Aorta (tissue), 5 donors: ENCODE results near the gene HKDC1. TPM values are rescaled to one million over a fixed set of nuclear protein-coding genes. Genes with fewer than 3 reads are reported as not detected.

ENCODE experiments used
- ATAC-seq: fragments of 200-7000 bp; cut with Tn5 transposase; one replicate; pipeline ENCODE4 v1.9.1; 2022; ENCODE audit warnings: moderate library complexity; ENCODE audit not compliant: low FRiP score
- DNase-seq, 2 donors: peaks; one replicate each; pipeline ENCODE4 v3.0.0-alpha.2; 2020
- H3K27ac ChIP-seq, 2 donors: one replicate each; pipeline ENCODE4 v1.5.1; 2013; ENCODE audit warnings: low read length in 2 of 2, mild to moderate bottlenecking in 2 of 2, moderate library complexity in 2 of 2, control low read depth in 1 of 2, inconsistent platforms in 1 of 2, low read depth in 1 of 2
- H3K27me3 ChIP-seq, 2 donors: one replicate each; pipeline ENCODE4 v1.6.1; 2013; ENCODE audit warnings: control low read depth in 1 of 2, low read length in 1 of 2, mild to moderate bottlenecking in 1 of 2, moderate library complexity in 1 of 2; ENCODE audit not compliant: insufficient read depth in 2 of 2, control insufficient read depth in 1 of 2
- H3K36me3 ChIP-seq, 2 donors: one replicate each; pipeline ENCODE4 v1.6.1; 2013; ENCODE audit warnings: control low read depth in 1 of 2, low read length in 1 of 2, mild to moderate bottlenecking in 1 of 2; ENCODE audit not compliant: insufficient read depth in 2 of 2, control insufficient read depth in 1 of 2
- H3K4me1 ChIP-seq, 2 donors: one replicate each; pipeline ENCODE4 v1.6.1; 2013; ENCODE audit warnings: low read length in 2 of 2, control low read depth in 1 of 2, mild to moderate bottlenecking in 1 of 2, moderate library complexity in 1 of 2; ENCODE audit not compliant: insufficient read depth in 2 of 2, control insufficient read depth in 1 of 2
- H3K4me3 ChIP-seq, 2 donors: one replicate each; pipeline ENCODE4 v1.5.1; 2013; ENCODE audit warnings: low read length in 2 of 2, control low read depth in 1 of 2, mild to moderate bottlenecking in 1 of 2
- H3K9me3 ChIP-seq: one replicate; pipeline ENCODE4 v1.6.1; 2013; ENCODE audit warnings: mild to moderate bottlenecking, low read length; ENCODE audit not compliant: control insufficient read depth
- WGBS, 2 donors: extraction: QIAGEN DNeasy Blood & Tissue Kit; methylation state at CpG; one replicate each; pipeline ENCODE4 v1.1.7; 2013; 5-methylcytosine and 5-hydroxymethylcytosine counted together
- intact Hi-C, 2 donors: fragments of 100-400 bp; cut with DNase I; formaldehyde crosslinking; loops; one replicate each; pipeline versions ENCODE4 v1.14.2 to v1.15.0; 2022
- polyA plus RNA-seq, 2 donors: library from polyadenylated mRNA; stranded (reverse); fragments of 200-250 nt; gene quantifications; one replicate each; pipeline ENCODE4 v1.2.3, GENCODE V29; 2013
- total RNA-seq, 2 donors: library from RNA; stranded (reverse); fragmentation: NEBNext Ultra II Directional; extraction: Animal tissue kit (Norgen Biotek cat#: 25700); gene quantifications; one replicate each; pipeline ENCODE4 v1.2.1, GENCODE V29; 2021
- donor health status: healthy with polysubstance abuse.
- donor health status: Bipolar disorder and iron deficiency.
- donor health status: DM: no; HTN: no; CAD: no.
- donor health status: DM: no; HTN: no; CAD: no.
- donor health status: DM: yes; HTN: yes; CAD: no.

HKDC1 gene
- total and polyA plus RNA-seq, 4 donors = 3.1 TPM; not detected in 3

DNA sequence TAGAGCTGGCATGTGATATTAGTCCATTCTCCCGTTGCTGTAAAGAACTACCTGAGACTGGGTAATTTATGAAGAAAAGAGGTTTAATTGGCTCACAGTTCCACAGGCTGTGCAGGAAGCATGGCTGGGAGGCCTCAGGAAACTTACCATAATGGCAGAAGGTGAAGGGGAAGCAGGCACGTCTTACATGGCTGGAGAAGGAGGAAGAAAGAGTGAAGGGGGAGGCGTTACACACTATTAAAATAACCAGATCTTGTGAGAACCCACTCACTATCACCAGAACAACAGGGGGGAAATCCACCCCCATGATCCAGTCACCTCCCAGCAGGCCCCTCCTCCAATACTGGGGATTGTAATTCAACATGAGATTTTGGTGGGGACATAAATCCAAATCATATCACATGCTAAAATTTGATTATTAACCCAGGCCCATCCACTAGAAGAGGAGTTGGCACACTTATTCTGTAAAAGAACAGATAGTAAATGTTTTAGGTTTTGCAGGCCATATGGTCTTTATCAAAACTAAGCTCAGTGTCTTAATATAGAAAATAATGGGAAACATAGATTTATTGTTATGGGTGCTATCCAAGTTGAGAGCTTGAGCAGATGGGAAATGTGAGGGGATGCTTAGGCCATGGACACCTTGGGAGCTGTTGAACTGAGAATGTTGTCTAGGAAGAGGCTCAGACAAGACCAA lies 39.6 kb downstream of the HKDC1 start:
- 88 to 93% methylated on average over 3 of the region's 3 CpGs for WGBS, 2 donors
- Histone ChIP-seq H3K4me1 (no peaks in the 10 kb centered on the region), H3K9me3 (no peaks in the 10 kb centered on the region), H3K36me3 (no peaks in the 10 kb centered on the region), H3K27ac (no peak overlapping the region), H3K27me3 (no peaks in the 10 kb centered on the region), H3K4me3 (no peak overlapping the region)
- no peak for ATAC-seq
- DNase-seq = no peak
- intact Hi-C loops = no loop called here

DNA sequence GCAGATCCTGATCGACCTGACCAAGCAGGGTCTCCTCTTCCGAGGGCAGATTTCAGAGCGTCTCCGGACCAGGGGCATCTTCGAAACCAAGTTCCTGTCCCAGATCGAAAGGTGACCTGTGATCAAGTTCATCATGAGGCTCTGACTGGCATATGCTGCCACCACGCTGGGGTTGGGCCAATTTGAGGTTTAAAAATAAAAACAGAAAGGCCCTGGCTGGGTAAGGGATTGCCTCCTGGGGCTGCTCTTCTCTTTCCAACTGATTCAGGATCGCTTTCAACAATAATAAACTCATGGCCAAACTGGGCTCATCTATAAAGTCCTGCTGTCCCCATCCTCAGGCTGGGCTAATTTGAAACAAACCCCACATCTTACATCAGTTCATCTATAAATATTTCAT lies 41.1 kb downstream of the HKDC1 start:
- Histone ChIP-seq H3K4me3 (no peak overlapping the region), H3K36me3 (no peaks in the 10 kb centered on the region), H3K27me3 (no peaks in the 10 kb centered on the region), H3K4me1 (no peaks in the 10 kb centered on the region), H3K9me3 (no peaks in the 10 kb centered on the region), H3K27ac (no peak overlapping the region)
- 86 to 87% methylated on average over 8 of the region's 8 CpGs for WGBS, 2 donors
- no peak for ATAC-seq
- no peak for DNase-seq
- intact Hi-C loops = no loop called here

DNA sequence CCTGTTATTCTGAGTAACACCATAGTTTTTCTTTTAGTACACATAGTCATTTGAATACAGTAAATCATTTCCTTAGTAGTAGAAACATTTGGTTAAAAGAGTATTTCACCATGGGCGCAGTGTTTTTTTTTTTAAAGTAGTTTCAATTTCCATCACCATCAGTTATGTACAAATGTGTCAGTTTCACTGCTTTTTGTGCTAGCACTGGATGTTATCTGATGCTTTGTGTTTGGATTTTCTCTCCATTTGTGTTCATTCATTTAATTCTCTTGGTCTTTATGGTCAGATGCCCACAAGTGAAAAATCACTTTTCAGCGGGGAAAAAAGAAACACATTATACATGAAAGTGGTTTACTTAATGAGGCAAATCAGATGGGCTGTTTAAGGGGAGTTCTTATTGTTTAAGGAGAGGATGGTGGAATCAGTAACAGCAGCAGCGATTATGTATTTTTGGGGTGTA lies 42.2 kb downstream of the HKDC1 start:
- H3K27me3 ChIP-seq = no peaks in the 10 kb centered on the region
- intact Hi-C loops = no loop called here
- 82 to 86% methylated on average over 3 of the region's 3 CpGs for WGBS, 2 donors

DNA sequence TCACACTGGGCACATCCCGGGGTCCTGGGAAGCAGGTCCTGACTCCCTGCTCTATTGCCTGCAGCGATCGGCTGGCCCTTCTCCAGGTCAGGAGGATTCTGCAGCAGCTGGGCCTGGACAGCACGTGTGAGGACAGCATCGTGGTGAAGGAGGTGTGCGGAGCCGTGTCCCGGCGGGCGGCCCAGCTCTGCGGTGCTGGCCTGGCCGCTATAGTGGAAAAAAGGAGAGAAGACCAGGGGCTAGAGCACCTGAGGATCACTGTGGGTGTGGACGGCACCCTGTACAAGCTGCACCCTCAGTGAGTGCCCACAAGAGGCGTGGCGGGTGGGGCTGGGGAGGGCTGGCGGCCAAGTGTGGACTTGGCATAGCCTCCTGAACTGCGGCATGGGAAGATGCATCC lies 45.4 kb downstream of the HKDC1 start:
- DNase-seq = no peak
- WGBS, 2 donors = 91 to 95% methylated on average over 17 of the region's 17 CpGs
- no peak for ATAC-seq
- H3K27ac ChIP-seq = no peak overlapping the region
- H3K4me3 ChIP-seq = no peak overlapping the region
- intact Hi-C loops = loop anchor here in 1 of 2 donors (5.0 kb wide), 1 partner anchor 37 kb away; no protein-coding TSS in a partner anchor
- no peaks in the 10 kb centered on the region for H3K27me3 ChIP-seq
- H3K4me1 ChIP-seq = no peaks in the 10 kb centered on the region
- H3K9me3 ChIP-seq = no peaks in the 10 kb centered on the region
- no peaks in the 10 kb centered on the region for H3K36me3 ChIP-seq

More for the DNA sequence above, 42.2 kb downstream of the HKDC1 start:
- Histone ChIP-seq H3K9me3 (no peaks in the 10 kb centered on the region), H3K36me3 (no peaks in the 10 kb centered on the region), H3K27ac (no peak overlapping the region), H3K4me3 (no peak overlapping the region), H3K4me1 (no peaks in the 10 kb centered on the region)
- ATAC-seq = no peak
- DNase-seq = no peak

DNA sequence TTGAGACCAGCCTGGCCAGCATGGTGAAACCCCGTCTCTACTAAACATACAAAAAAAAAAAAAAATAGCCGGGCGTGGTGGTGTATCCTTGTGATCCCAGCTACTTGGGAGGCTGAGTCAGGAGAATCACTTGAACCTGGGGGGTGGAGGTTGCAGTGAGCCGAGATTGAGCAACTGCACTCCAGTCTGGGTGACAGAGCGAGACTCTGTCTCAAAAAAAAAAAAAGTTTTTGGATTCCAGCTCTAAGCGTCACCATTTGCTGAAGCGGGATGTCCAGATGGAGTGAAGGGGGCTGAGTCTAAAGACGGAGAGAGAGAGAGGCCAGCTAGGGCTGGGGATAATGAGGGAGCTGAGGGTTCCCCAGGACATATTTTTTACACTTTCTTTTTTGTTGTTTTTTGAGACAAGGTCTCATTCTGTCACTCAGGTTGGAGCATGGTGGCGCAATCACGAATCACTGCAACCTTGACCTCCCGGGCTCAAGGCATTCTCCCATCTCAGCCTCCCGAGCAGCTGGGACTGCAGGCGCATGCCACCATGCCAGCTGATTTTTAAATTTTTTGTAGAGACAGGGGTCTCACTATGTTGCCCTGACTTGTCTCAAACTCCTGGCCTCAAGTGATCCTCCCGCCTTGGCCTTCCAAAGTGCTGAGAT lies 48.8 kb downstream of the HKDC1 start:
- Histone ChIP-seq H3K4me1 (no peaks in the 10 kb centered on the region), H3K27me3 (no peaks in the 10 kb centered on the region), H3K4me3 (no peak overlapping the region), H3K27ac (no peak overlapping the region), H3K36me3 (no peaks in the 10 kb centered on the region), H3K9me3 (no peaks in the 10 kb centered on the region)
- intact Hi-C loops = loop anchor here in 1 of 2 donors (5.0 kb wide), 1 partner anchor 33 kb away; no protein-coding TSS in a partner anchor
- ATAC-seq (no peak), DNase-seq (no peak)
- WGBS, 2 donors = 90 to 91% methylated on average over 14 of the region's 14 CpGs

DNA sequence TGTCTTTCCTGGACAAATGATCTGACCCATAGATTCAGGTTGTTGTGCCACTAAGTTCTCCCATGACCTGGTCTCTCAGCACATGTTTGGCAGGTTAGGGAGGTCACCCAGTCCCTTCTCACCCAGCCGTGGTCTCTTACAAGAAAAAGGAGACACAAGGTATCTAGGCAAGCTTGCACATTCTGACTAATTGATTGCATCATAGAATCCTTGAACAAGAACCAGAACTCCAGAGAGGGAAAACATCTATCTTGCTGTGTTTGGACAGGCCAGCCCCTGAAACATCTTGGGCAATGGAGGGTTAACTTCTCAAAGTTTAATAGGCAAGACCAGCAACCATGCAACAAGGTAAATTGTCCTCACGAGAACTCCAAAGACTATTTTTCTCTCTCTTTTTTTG lies 49.6 kb downstream of the HKDC1 start:
- WGBS, 2 donors = 61 to 68% methylated on average over 2 of the region's 2 CpGs
- DNase-seq (no peak), ATAC-seq (no peak)
- H3K4me1 ChIP-seq = no peaks in the 10 kb centered on the region
- H3K27me3 ChIP-seq = no peaks in the 10 kb centered on the region
- H3K9me3 ChIP-seq = no peaks in the 10 kb centered on the region
- H3K36me3 ChIP-seq = no peaks in the 10 kb centered on the region
- H3K27ac ChIP-seq = no peak overlapping the region
- H3K4me3 ChIP-seq = no peak overlapping the region
- intact Hi-C loops = loop anchor here in 1 of 2 donors (5.0 kb wide), 1 partner anchor 33 kb away; no protein-coding TSS in a partner anchor

DNA sequence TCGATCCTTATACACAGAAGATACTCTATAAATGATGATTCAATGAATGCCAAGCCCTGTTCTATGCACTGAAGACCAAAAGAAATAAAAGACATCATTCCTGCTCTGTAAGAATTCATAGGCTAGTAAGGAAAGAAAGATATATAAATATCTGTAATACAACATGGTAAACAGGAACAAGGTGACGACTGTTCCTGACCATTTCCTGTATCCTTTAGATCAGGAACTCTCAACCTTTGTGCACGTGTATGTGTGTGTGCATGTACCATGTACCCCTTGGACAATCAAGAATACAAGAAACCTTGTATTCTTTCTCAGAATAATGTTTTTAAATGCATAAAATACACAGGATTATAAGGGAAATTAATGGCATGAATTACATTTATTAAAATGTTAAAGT lies 50.9 kb downstream of the HKDC1 start:
- intact Hi-C loops = no loop called here
- DNase-seq = no peak
- Histone ChIP-seq H3K27ac (no peak overlapping the region), H3K4me1 (no peaks in the 10 kb centered on the region), H3K27me3 (no peaks in the 10 kb centered on the region), H3K36me3 (no peaks in the 10 kb centered on the region), H3K4me3 (no peak overlapping the region), H3K9me3 (no peaks in the 10 kb centered on the region)
- 82 to 89% methylated on average over 3 of the region's 3 CpGs for WGBS, 2 donors
- no peak for ATAC-seq

DNA sequence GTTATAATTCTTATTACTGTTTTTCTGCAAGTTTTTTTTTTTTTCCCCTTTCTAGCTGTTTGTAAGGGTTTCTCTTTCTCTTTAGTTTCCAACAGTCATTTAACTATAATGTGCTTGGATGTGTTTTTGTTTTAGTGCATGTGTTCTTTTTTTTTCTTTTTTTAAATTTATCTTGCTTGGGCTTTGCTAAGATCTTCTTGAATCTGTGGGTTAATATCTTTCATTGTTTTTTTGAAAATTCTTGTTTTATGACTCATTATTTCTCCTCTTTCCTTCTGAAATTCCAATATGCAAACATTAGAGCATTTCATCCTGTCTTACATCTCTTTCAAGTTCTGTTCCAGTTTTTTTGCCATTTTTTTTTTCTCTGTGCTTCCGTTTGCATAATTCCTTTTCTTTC lies 52.5 kb downstream of the HKDC1 start:
- ATAC-seq = no peak
- intact Hi-C loops = no loop called here
- WGBS, 2 donors = 89 to 91% methylated on average over 1 of the region's 1 CpG
- Histone ChIP-seq H3K9me3 (no peaks in the 10 kb centered on the region), H3K4me3 (no peak overlapping the region), H3K27me3 (no peaks in the 10 kb centered on the region), H3K27ac (no peak overlapping the region), H3K4me1 (no peaks in the 10 kb centered on the region), H3K36me3 (no peaks in the 10 kb centered on the region)
- DNase-seq = no peak

DNA sequence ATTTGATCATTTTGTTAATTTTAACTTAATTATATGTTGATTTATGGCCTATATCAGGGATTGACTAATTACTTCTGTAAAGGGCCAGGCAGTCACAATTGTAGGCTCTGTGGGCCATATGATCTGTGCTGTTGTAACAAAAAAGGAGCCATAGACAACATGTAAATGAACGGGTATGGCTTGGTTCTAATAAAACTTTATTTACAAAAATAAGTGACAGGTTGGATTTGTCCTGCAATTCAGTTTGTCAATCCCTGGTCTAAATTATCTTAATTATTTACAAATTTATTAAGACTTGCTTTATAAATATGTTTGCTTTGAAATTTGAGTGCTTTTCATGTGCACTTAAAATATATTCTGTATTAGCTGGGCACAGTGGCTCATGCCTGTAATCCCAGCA lies 55.3 kb downstream of the HKDC1 start:
- H3K27me3 ChIP-seq = no peaks in the 10 kb centered on the region
- intact Hi-C loops = no loop called here
- no peak for DNase-seq
- no peaks in the 10 kb centered on the region for H3K36me3 ChIP-seq
- H3K4me3 ChIP-seq = no peak overlapping the region
- ATAC-seq = no peak
- peaks cover 3 to 7% of the 10 kb centered on the region in 2 donors for H3K4me1 ChIP-seq
- WGBS, 2 donors = 96 to 100% methylated on average over 1 of the region's 1 CpG
- H3K27ac ChIP-seq = no peak overlapping the region
- no peaks in the 10 kb centered on the region for H3K9me3 ChIP-seq
